PFSK-1 (cell line): Measurements from ENCODE around the gene MTHFD2L.

Source experiments
- POLR2AphosphoS5 ChIP-seq: IDR thresholded peaks from 2 replicates; pipeline ENCODE4 v1.6.1; 2012; ENCODE audit warnings: low read depth, mild to moderate bottlenecking, control low read depth, low read length, moderate library complexity
- REST ChIP-seq, 2 experiments: IDR thresholded peaks; 2 replicates each; pipeline versions ENCODE4 v1.6.1 to v1.8.0; 2011 to 2012; ENCODE audit warnings: low read depth in 2 of 2, low read length in 2 of 2, control low read depth in 1 of 2, inconsistent platforms in 1 of 2, mild to moderate bottlenecking in 1 of 2, moderate library complexity in 1 of 2; ENCODE audit not compliant: insufficient read depth in 1 of 2
- SIN3A ChIP-seq: IDR thresholded peaks from 2 replicates; pipeline ENCODE4 v1.6.1; 2012; ENCODE audit warnings: mild to moderate bottlenecking, low read length, moderate library complexity, borderline replicate concordance; ENCODE audit not compliant: insufficient read depth
- TAF1 ChIP-seq: IDR thresholded peaks from 2 replicates; pipeline ENCODE4 v1.6.1; 2012; ENCODE audit warnings: low read length, control low read depth, borderline replicate concordance; ENCODE audit not compliant: insufficient read depth

DNA sequence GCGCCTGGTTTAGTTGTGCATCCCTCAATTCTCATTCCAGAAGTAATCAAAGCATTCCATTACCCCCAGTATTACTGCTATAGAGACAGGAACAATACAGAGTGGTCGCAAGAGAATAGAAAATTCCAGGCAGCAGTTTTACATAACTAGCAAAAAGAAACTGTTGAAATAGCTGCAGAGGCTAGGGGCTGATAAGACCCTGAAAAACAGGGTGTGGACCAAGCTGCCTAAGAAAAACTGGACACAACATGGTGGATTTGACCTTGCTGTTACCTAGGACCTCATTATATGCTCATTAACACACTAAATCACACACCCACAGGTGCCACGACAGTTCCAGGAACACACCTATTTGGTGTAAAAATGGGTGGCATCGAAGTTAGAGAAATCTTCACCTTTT, 165.7 kb downstream of the MTHFD2L start:
- TF ChIP-seq TAF1 (no peak), POLR2AphosphoS5 (no peak), SIN3A (no peak), REST (IDR thresholded peaks at IDR 0.05; ENCODE audit: insufficient read depth in 1 of 2, low read depth in 2 of 2, low read length in 2 of 2) (no peak)
